Mesothelial cell of epicardium (in vitro differentiated cells): ENCODE data around the gene PRICKLE1. TPM values are rescaled to one million over a fixed set of nuclear protein-coding genes. Genes with fewer than 3 reads are reported as not detected.
A peak's percentile ranks its signal among the peaks of the same experiment; 100 is the strongest.

Source experiments
- DNase-seq, 2 experiments: peaks; one replicate each; pipeline ENCODE4 v3.0.0; 2021; ENCODE audit warnings: low spot score in 2 of 2; ENCODE audit not compliant: unreplicated experiment in 2 of 2
- H3K27ac Mint-ChIP-seq: 2 replicates; pipeline ENCODE4 v1.8.0; 2021; ENCODE audit warnings: mixed read lengths
- H3K27me3 Mint-ChIP-seq: 2 replicates; pipeline ENCODE4 v1.8.0; 2021; ENCODE audit warnings: low read depth, mixed read lengths
- H3K36me3 Mint-ChIP-seq: 2 replicates; pipeline ENCODE4 v1.8.0; 2021; ENCODE audit warnings: mixed read lengths
- H3K4me1 Mint-ChIP-seq: 2 replicates; pipeline ENCODE4 v1.8.0; 2021; ENCODE audit warnings: mixed read lengths
- H3K4me3 Mint-ChIP-seq: 2 replicates; pipeline ENCODE4 v1.8.0; 2021; ENCODE audit warnings: mild to moderate bottlenecking, moderate library complexity, mixed read lengths
- H3K9me3 Mint-ChIP-seq: 2 replicates; pipeline ENCODE4 v1.8.0; 2021; ENCODE audit warnings: mixed read lengths
- total RNA-seq: library from RNA; stranded (reverse); gene quantifications from 3 replicates; pipeline ENCODE4 v1.2.1, GENCODE V29; 2021
- TF ChIP-seq, protein P1 (sequence below): fragments of 200-600 bp; sonication (generic); IDR thresholded peaks from one replicate; pipeline ENCODE4 v1.5.0; 2021; ENCODE audit warnings: antibody characterized with exemption; ENCODE audit not compliant: unreplicated experiment

The PRICKLE1 gene
- total RNA-seq, 1 donor from 2014 or later: 79.4 TPM

DNA sequence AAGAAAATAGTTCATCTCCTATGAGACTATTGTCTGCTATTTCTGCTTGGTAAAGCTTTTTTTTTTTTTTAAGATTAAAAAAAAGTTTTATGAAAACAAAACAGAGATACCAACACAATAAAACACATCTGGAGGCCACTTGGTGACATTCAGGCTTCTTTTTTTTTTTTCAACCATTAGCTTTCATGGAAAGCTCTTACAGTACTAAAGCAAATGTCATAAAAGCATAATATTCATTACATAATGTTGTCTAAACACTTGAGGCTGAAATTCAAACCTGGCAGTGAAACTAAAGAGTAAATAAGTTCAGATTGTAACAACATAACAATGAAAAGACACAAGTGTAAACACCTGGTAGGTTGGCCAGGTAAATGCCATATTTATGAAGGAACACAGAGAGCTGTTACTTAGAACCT is 14.7 kb downstream of the PRICKLE1 start:
- H3K36me3 Mint-ChIP-seq: no peaks in the 10 kb centered on the region
- no peak for DNase-seq
- TF ChIP-seq, protein P1, sequence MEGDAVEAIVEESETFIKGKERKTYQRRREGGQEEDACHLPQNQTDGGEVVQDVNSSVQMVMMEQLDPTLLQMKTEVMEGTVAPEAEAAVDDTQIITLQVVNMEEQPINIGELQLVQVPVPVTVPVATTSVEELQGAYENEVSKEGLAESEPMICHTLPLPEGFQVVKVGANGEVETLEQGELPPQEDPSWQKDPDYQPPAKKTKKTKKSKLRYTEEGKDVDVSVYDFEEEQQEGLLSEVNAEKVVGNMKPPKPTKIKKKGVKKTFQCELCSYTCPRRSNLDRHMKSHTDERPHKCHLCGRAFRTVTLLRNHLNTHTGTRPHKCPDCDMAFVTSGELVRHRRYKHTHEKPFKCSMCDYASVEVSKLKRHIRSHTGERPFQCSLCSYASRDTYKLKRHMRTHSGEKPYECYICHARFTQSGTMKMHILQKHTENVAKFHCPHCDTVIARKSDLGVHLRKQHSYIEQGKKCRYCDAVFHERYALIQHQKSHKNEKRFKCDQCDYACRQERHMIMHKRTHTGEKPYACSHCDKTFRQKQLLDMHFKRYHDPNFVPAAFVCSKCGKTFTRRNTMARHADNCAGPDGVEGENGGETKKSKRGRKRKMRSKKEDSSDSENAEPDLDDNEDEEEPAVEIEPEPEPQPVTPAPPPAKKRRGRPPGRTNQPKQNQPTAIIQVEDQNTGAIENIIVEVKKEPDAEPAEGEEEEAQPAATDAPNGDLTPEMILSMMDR: no peak
- H3K4me3 Mint-ChIP-seq: no peak overlapping the region
- no peaks in the 10 kb centered on the region for H3K27me3 Mint-ChIP-seq
- no peak overlapping the region for H3K27ac Mint-ChIP-seq
- no peaks in the 10 kb centered on the region for H3K9me3 Mint-ChIP-seq
- peaks cover 48% of the 10 kb centered on the region for H3K4me1 Mint-ChIP-seq

DNA sequence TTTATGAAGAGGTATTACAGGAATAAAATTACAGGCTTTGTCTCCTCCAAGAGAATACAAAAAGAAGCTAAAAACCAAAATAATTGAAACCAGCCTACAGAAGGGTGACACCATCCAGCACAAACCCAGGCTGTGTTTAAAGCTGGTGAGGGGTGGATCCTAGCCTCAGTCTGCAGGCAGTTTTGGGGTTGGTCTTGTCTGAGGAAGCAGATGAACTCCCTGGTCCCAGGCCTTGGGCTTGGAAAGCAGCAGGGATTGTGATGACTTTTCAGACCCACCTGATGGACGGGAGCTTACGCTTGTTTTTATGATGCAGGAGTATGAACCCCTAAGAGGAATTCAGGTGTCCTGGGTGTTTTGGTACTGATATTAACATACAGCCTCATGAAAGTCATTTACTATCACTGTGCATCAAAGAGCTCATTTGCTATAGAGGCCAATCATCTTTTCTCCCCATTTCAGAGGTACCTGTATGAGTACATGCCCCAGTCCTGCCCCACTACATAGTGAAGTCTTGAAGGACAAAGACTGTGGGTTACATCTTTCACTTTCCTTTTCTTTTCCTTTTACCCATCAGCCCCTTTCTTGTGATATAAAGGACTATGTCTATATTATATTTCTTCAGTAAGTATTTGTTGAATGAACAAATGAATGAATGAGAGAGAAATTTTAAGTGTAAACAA is 18.1 kb downstream of the PRICKLE1 start:
- Mint-ChIP-seq H3K4me3 (no peak overlapping the region), H3K36me3 (peaks cover 3% of the 10 kb centered on the region), H3K27me3 (no peaks in the 10 kb centered on the region), H3K4me1 (peaks cover 35% of the 10 kb centered on the region), H3K27ac (peak overlapping the region; percentile 6), H3K9me3 (peaks cover 3% of the 10 kb centered on the region)
- no peak for DNase-seq
- TF ChIP-seq, protein P1: no peak

DNA sequence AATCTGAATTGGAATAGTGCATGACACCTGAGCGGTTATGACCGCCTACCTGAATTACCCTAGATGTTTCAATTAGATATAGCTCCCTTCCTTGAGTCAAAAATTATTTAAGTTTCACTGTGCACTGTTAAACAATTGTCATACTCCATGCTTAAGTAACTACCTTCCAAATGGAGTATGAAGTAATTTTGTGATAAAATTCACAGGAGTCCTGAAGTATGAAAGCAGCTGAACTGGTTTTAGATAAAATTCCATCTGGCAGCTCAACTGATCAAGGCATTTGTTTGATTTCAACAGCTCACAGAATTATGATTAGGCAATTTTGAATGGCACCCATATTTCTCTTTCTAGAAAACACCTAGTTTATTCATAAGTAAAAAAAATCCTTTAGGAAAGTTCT is 19.5 kb downstream of the PRICKLE1 start:
- H3K9me3 Mint-ChIP-seq: peaks cover 3% of the 10 kb centered on the region
- no peaks in the 10 kb centered on the region for H3K27me3 Mint-ChIP-seq
- H3K4me1 Mint-ChIP-seq: peaks cover 31% of the 10 kb centered on the region
- TF ChIP-seq, protein P1: no peak
- H3K4me3 Mint-ChIP-seq: no peak overlapping the region
- DNase-seq: no peak
- peaks cover 3% of the 10 kb centered on the region for H3K36me3 Mint-ChIP-seq
- peak overlapping the region; percentile 88 for H3K27ac Mint-ChIP-seq

DNA sequence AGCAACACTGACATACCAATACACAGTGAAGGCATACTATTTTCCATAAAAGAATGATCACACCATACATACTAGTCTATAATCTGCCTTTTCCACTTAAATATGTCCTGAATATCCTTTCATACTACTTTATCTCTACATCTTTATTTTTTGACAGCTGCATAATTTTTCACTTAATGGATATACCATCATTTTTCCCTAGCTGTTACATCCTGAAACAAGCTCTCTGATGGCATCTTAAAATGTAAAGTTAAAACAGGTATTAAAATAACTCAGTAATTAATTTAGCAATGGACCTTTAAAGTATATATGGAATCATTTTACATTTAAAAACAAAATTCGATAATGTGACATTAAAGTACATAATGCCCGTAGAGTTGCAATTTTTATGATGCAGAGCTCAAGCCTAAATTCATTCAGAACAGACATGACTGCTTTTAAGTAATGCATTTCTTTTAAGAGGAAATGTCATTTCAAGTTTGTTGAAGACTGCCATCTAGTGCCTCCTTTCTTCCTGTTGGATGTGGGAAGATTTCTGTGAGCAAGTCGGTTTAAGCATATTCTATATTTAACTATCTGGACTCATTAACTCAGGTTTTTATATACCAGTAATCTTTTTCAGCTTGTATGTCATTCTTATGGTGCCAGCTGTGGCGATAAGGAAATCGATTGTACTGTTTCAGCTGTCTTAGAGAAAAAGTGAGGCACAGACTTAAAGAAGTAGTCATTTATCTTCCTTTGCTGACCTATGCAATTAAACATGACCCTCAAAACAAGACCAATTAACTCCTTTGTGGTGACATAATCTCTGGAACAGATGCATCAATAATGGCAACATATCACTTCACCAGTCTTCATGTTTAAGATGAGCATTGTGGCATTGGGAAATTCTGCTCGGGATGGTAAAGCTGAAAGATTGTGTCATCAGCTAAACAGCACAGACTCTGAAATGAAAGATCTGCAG is 20.3 kb downstream of the PRICKLE1 start:
- Mint-ChIP-seq H3K4me3 (no peak overlapping the region), H3K36me3 (peaks cover 3% of the 10 kb centered on the region), H3K4me1 (peaks cover 30% of the 10 kb centered on the region), H3K27ac (peak overlapping the region; percentile 88), H3K27me3 (no peaks in the 10 kb centered on the region), H3K9me3 (peaks cover 3% of the 10 kb centered on the region)
- TF ChIP-seq, protein P1: no peak
- DNase-seq: no peak

DNA sequence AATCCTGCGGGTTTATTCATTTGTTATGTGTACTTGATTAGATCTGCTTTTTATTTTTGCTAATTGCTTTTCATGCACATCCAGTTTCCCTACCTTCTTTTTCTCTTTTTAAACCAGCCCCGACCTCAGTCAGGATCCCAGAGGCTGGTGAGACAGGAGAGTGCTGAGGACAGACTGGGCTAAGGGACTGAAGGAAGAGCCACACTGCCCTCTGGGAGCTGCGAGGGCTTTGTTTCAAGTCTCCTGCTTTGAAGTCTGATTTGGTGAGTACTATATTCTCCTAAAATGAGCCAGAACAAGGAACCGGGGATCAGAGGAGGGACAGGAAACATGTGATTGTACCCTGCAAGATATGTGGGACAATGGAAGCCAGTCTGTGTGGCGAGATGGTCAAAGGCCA is 23.9 kb downstream of the PRICKLE1 start:
- Mint-ChIP-seq H3K27me3 (no peaks in the 10 kb centered on the region), H3K4me3 (no peak overlapping the region), H3K27ac (peak overlapping the region; percentile 17), H3K36me3 (peaks cover 7% of the 10 kb centered on the region), H3K9me3 (peaks cover 3% of the 10 kb centered on the region), H3K4me1 (peaks cover 32% of the 10 kb centered on the region)
- TF ChIP-seq, protein P1: no peak
- no peak for DNase-seq
